IMR-90 (cell line): Measurements from ENCODE around the gene LRRC73. TPM values are rescaled to one million over a fixed set of nuclear protein-coding genes. Genes with fewer than 3 reads are reported as not detected.

Experiments
- ATAC-seq: fragments of 200-7000 bp; cut with Tn5 transposase; 2 replicates; pipeline ENCODE4 v1.9.1; 2020; ENCODE audit warnings: low read depth, mild to moderate bottlenecking, moderate library complexity
- BruUV-seq: library from RNA; stranded (reverse); fragments of 400-500 nt; replicated peaks from 2 replicates; lab custom pipeline; 2021; lab: Mats Ljungman, UMichigan
- CTCF ChIA-PET: fragments of 300-600 bp; formaldehyde crosslinking; extraction: SDS; loops from one replicate; lab custom pipeline; 2021; ENCODE audit warnings: antibody characterized with exemption; lab: Yijun Ruan, JAX
- POLR2A ChIA-PET: fragments of 300-600 bp; sonication (Branson Sonifier 250); formaldehyde crosslinking; loops from one replicate; lab custom pipeline; 2022; ENCODE audit warnings: antibody characterized with exemption; ENCODE audit not compliant: unreplicated experiment; lab: Charles Lee
- DNase-seq: peaks from one replicate; pipeline ENCODE4 v3.0.0; 2013
- H2AFZ ChIP-seq: replicated peaks from 2 replicates; pipeline ENCODE3; 2013; ENCODE audit warnings: low read length, mild to moderate bottlenecking; ENCODE audit not compliant: poor library complexity
- H2AK5ac ChIP-seq: 2 replicates; pipeline ENCODE4 v1.6.1; 2013; ENCODE audit warnings: low read depth, low read length, inconsistent platforms
- H2AK9ac ChIP-seq: replicated peaks from 2 replicates; pipeline ENCODE3; 2013; ENCODE audit warnings: mild to moderate bottlenecking, low read depth, low read length, moderate library complexity; ENCODE audit not compliant: poor library complexity
- H2BK120ac ChIP-seq: 2 replicates; pipeline ENCODE4 v1.6.1; 2013; ENCODE audit warnings: low read depth, low read length, inconsistent platforms
- H2BK15ac ChIP-seq: 3 replicates; pipeline ENCODE4 v1.6.1; 2013; ENCODE audit warnings: low read depth, low read length, inconsistent platforms
- H2BK20ac ChIP-seq: 2 replicates; pipeline ENCODE4 v1.6.1; 2013; ENCODE audit warnings: low read depth, mild to moderate bottlenecking, inconsistent platforms, low read length, moderate library complexity
- H2BK5ac ChIP-seq: 2 replicates; pipeline ENCODE4 v1.6.1; 2013; ENCODE audit warnings: mild to moderate bottlenecking, low read depth, low read length, inconsistent platforms; ENCODE audit not compliant: poor library complexity, severe bottlenecking
- H3K14ac ChIP-seq: replicated peaks from 2 replicates; pipeline ENCODE4 v1.6.1; 2013; ENCODE audit warnings: low read depth, low read length, inconsistent platforms
- H3K18ac ChIP-seq: 2 replicates; pipeline ENCODE4 v1.6.1; 2013; ENCODE audit warnings: low read depth, low read length, control low read depth
- H3K23ac ChIP-seq: 2 replicates; pipeline ENCODE4 v1.6.1; 2013; ENCODE audit warnings: low read depth, low read length, inconsistent platforms
- H3K27ac ChIP-seq: 2 replicates; pipeline ENCODE4 v1.5.1; 2013; ENCODE audit warnings: mild to moderate bottlenecking, control low read depth, low read length; ENCODE audit not compliant: insufficient read depth
- H3K27me3 ChIP-seq: 2 replicates; pipeline ENCODE4 v1.6.1; 2013; ENCODE audit warnings: low read length; ENCODE audit not compliant: control insufficient read depth, insufficient read depth
- H3K36me3 ChIP-seq: 2 replicates; pipeline ENCODE4 v1.6.1; 2013; ENCODE audit warnings: low read length, mixed read lengths; ENCODE audit not compliant: control insufficient read depth, insufficient read depth
- H3K4ac ChIP-seq: 2 replicates; pipeline ENCODE4 v1.6.1; 2013; ENCODE audit warnings: low read depth, low read length, inconsistent platforms
- H3K4me1 ChIP-seq: 2 replicates; pipeline ENCODE4 v1.6.1; 2013; ENCODE audit warnings: low read length, mixed read lengths; ENCODE audit not compliant: control insufficient read depth, insufficient read depth
- H3K4me2 ChIP-seq: 2 replicates; pipeline ENCODE4 v1.6.1; 2013; ENCODE audit warnings: low read depth, mild to moderate bottlenecking, control low read depth, low read length, moderate library complexity
- H3K4me3 ChIP-seq: 2 replicates; pipeline ENCODE4 v1.5.1; 2013; ENCODE audit warnings: low read depth, mild to moderate bottlenecking, control low read depth, low read length, moderate library complexity; ENCODE audit not compliant: insufficient read depth
- H3K56ac ChIP-seq: 2 replicates; pipeline ENCODE4 v1.6.1; 2013; ENCODE audit warnings: low read length, inconsistent platforms; ENCODE audit not compliant: insufficient read depth; ENCODE audit errors: extremely low read depth
- H3K79me1 ChIP-seq, 2 experiments: 2 replicates each; pipeline ENCODE4 v1.6.1; 2013; ENCODE audit warnings: low read length in 2 of 2, inconsistent platforms in 1 of 2, low read depth in 1 of 2
- H3K9ac ChIP-seq: 2 replicates; pipeline ENCODE4 v1.6.1; 2013; ENCODE audit warnings: low read depth, low read length, control low read depth
- H3K9me1 ChIP-seq: 2 replicates; pipeline ENCODE4 v1.6.1; 2013; ENCODE audit warnings: low read length, inconsistent platforms; ENCODE audit not compliant: insufficient read depth
- H3K9me3 ChIP-seq: 2 replicates; pipeline ENCODE4 v1.6.1; 2013; ENCODE audit warnings: low read length; ENCODE audit not compliant: control insufficient read depth, insufficient read depth
- H4K20me1 ChIP-seq: 2 replicates; pipeline ENCODE4 v1.6.1; 2013; ENCODE audit warnings: low read length, inconsistent platforms; ENCODE audit not compliant: insufficient read depth
- H4K5ac ChIP-seq: 2 replicates; pipeline ENCODE4 v1.6.1; 2013; ENCODE audit warnings: mild to moderate bottlenecking, low read depth, low read length, control low read depth
- H4K8ac ChIP-seq, 2 experiments: 2 replicates each; pipeline ENCODE4 v1.6.1; 2013; ENCODE audit warnings: low read depth in 2 of 2, low read length in 2 of 2, control low read depth in 1 of 2, inconsistent platforms in 1 of 2
- H4K91ac ChIP-seq: 2 replicates; pipeline ENCODE4 v1.6.1; 2013; ENCODE audit warnings: low read depth, low read length, inconsistent platforms; ENCODE audit not compliant: insufficient read depth
- BHLHE40 ChIP-seq: fragments of 150-350 bp; IDR thresholded peaks from 2 replicates; pipeline ENCODE4 v1.6.1; 2016; ENCODE audit warnings: mild to moderate bottlenecking, low read depth, low read length
- CEBPB ChIP-seq: IDR thresholded peaks from 2 replicates; pipeline ENCODE4 v1.6.1; 2012; ENCODE audit warnings: low read depth, low read length, improper control_type of control experiment
- CTCF ChIP-seq: conservative IDR thresholded peaks from 2 replicates; pipeline ENCODE4 v1.5.1; 2012; ENCODE audit warnings: mild to moderate bottlenecking, low read depth, low read length, improper control_type of control experiment
- ELK1 ChIP-seq: fragments of 150-350 bp; IDR thresholded peaks from 2 replicates; pipeline ENCODE4 v1.6.1; 2016; ENCODE audit warnings: low read depth, mild to moderate bottlenecking, low read length, moderate library complexity, borderline replicate concordance
- MAZ ChIP-seq: IDR thresholded peaks from 2 replicates; pipeline ENCODE4 v1.6.1; 2012; ENCODE audit warnings: low read depth, mild to moderate bottlenecking, low read length, improper control_type of control experiment, moderate library complexity, borderline replicate concordance
- MXI1 ChIP-seq: IDR thresholded peaks from 2 replicates; pipeline ENCODE4 v1.6.1; 2012; ENCODE audit warnings: low read depth, mild to moderate bottlenecking, low read length, moderate library complexity, borderline replicate concordance
- NFE2L2 ChIP-seq: fragments of 150-350 bp; IDR thresholded peaks from 2 replicates; pipeline ENCODE4 v1.6.1; 2016; ENCODE audit warnings: low read depth, mild to moderate bottlenecking, low read length
- POLR2A ChIP-seq: IDR thresholded peaks from 2 replicates; pipeline ENCODE4 v1.6.1; 2012; ENCODE audit warnings: mild to moderate bottlenecking, low read depth, low read length
- RAD21 ChIP-seq: IDR thresholded peaks from 2 replicates; pipeline ENCODE4 v1.6.1; 2012; ENCODE audit warnings: low read length, improper control_type of control experiment
- RCOR1 ChIP-seq: IDR thresholded peaks from 2 replicates; pipeline ENCODE4 v1.6.1; 2012; ENCODE audit warnings: mild to moderate bottlenecking, low read length, improper control_type of control experiment; ENCODE audit not compliant: insufficient replicate concordance
- RFX5 ChIP-seq: IDR thresholded peaks from 2 replicates; pipeline ENCODE4 v1.8.0; 2012; ENCODE audit warnings: low read depth, mild to moderate bottlenecking, low read length, moderate library complexity
- SMC3 ChIP-seq: fragments of 150-350 bp; IDR thresholded peaks from 2 replicates; pipeline ENCODE4 v1.6.1; 2016; ENCODE audit warnings: low read depth, mild to moderate bottlenecking, antibody characterized with exemption, low read length, moderate library complexity
- USF2 ChIP-seq: fragments of 150-350 bp; IDR thresholded peaks from 2 replicates; pipeline ENCODE4 v1.6.1; 2017; ENCODE audit warnings: mild to moderate bottlenecking, antibody characterized with exemption, low read length, low read depth
- WGBS, 2 experiments: methylation state at CpG; one replicate each; pipeline versions ENCODE4 v1.1.5 to v1.1.7; 2013; ENCODE audit warnings: missing lambda C conversion rate in 2 of 2; ENCODE audit not compliant: insufficient read length in 1 of 2; ENCODE audit errors: extremely low coverage in 2 of 2; 5-methylcytosine and 5-hydroxymethylcytosine counted together
- dilution Hi-C: fragments of 300-500 bp; cut with HindIII; formaldehyde crosslinking; loops from one replicate; pipeline ENCODE4 v1.14.3; 2018; ENCODE audit warnings: low sequenced_read_pairs; ENCODE audit not compliant: unreplicated experiment
- in situ Hi-C: fragments of 300-500 bp; cut with MboI; formaldehyde crosslinking; loops from 3 replicates; pipeline ENCODE4 v1.14.3; 2019; ENCODE audit warnings: low sequenced_read_pairs, inconsistent platforms, mixed read lengths
- intact Hi-C: fragments of 100-400 bp; cut with micrococcal nuclease; formaldehyde crosslinking; loops from 2 replicates; pipeline ENCODE4 v1.10.0; 2022
- polyA plus RNA-seq, 3 experiments: library from polyadenylated mRNA; depleted of rRNA; stranded (reverse); fragments of >200 nt; gene quantifications; 2 replicates each; pipeline ENCODE4 v1.2.3, GENCODE V29; 2012; ENCODE audit warnings: low replicate concordance in 1 of 3
- total RNA-seq: library from RNA; depleted of rRNA; stranded (reverse); fragments of >200 nt; gene quantifications from 2 replicates; pipeline ENCODE4 v1.2.3, GENCODE V29; 2012

LRRC73 gene
- total and polyA plus RNA-seq, 2 of the 4 experiments (the other 2 are of a cell fraction): under 0.01 to 0.31 TPM

- no TSS peak for BruUV-seq
- no peak overlapping the region for H3K4ac ChIP-seq
- no peak for ATAC-seq
- no peak overlapping the region for H2BK5ac ChIP-seq
- no peak for DNase-seq
- no peak overlapping the region for H3K56ac ChIP-seq
- H2BK20ac ChIP-seq: no peak overlapping the region
- H3K14ac ChIP-seq: no peak overlapping the region
- no CpG with 5 or more reads among the region's 6 CpGs for WGBS, 2 experiments
- H4K91ac ChIP-seq: no peak overlapping the region
- H2BK120ac ChIP-seq: no peak overlapping the region
- H3K27ac ChIP-seq: no peak overlapping the region
- no peak overlapping the region for H2AK9ac ChIP-seq
- no peaks in the 10 kb centered on the region for H3K36me3 ChIP-seq
- ChIA-PET POLR2A (no interaction called here), CTCF (interaction anchor here (1.0 kb wide), 2 partner anchors 21 to 32 kb away, joined by 3 read pairs; no protein-coding TSS in a partner anchor)
- in situ Hi-C loops: no loop called here
- H4K20me1 ChIP-seq: no peaks in the 10 kb centered on the region
- no peak overlapping the region for H3K23ac ChIP-seq
- no peak overlapping the region for H3K9ac ChIP-seq
- H3K79me1 ChIP-seq: peaks cover 18 to 28% of the 10 kb centered on the region in 2 experiments
- H3K4me2 ChIP-seq: no peak overlapping the region
- H3K4me3 ChIP-seq: no peak overlapping the region
- no peaks in the 10 kb centered on the region for H3K9me3 ChIP-seq
- no peak overlapping the region for H2BK15ac ChIP-seq
- peaks cover 3% of the 10 kb centered on the region for H3K27me3 ChIP-seq
- TF ChIP-seq BHLHE40 (no peak), RCOR1 (no peak), CTCF (no peak), ELK1 (no peak), MXI1 (no peak), MAZ (no peak), USF2 (no peak), POLR2A (no peak), SMC3 (no peak), RFX5 (no peak), NFE2L2 (no peak), CEBPB (no peak), RAD21 (no peak)
- H3K18ac ChIP-seq: no peak overlapping the region
- H4K5ac ChIP-seq: no peak overlapping the region
- dilution Hi-C loops: no loop called here
- intact Hi-C loops: no loop called here
- H2AFZ ChIP-seq: peak overlapping the region; percentile 13
- peaks cover 5% of the 10 kb centered on the region for H3K4me1 ChIP-seq
- H3K9me1 ChIP-seq: peaks cover 18% of the 10 kb centered on the region
- no peak overlapping the region for H2AK5ac ChIP-seq
- no peak overlapping the region for H4K8ac ChIP-seq
Measured at GRCh38 chr6:43475516-43475915, 34.6 kb downstream of the LRRC73 start.
